ENCODE results near the gene STXBP6. TPM values are rescaled to one million over a fixed set of nuclear protein-coding genes. Genes with fewer than 3 reads are reported as not detected.

Gene STXBP6
- total RNA-seq, 1 donor from 2014 or later: 11.0 TPM

DNA sequence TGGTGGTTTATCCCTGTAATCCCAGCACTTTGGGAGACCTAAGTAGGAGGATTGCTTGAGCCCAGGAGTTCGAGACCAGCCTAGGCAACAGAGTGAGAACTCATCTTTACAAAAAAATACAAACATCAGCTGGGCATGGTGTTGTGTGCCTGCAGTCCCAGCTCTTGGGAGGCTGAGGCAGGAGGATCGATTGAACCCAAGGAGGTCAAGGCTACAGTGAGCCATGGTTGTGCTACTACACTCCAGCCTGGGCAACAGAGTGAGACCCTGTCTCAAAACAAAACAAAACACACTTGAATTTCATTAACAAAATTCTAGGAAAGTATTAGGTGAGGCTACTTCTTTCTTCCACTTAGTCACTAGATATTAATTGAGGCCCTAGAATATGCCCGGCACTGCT, 77.1 kb downstream of the STXBP6 start:
- no peak overlapping the region for H3K4me3 Mint-ChIP-seq
- Histone ChIP-seq H3K9ac (no peak overlapping the region), H3K36me3 (no peaks in the 10 kb centered on the region), H2AFZ (replicated peaks) (no peak overlapping the region), H3K9me3 (ENCODE audit: low read depth) (no peaks in the 10 kb centered on the region), H3F3A (ENCODE audit: low read depth) (no peaks in the 10 kb centered on the region), H3K79me2 (ENCODE audit: low read depth) (no peaks in the 10 kb centered on the region), H3K4me3 (no peak overlapping the region), H4K20me1 (ENCODE audit: low read depth) (no peaks in the 10 kb centered on the region), H3K27ac (no peak overlapping the region), H3K4me2 (no peak overlapping the region), H3K4me1 (no peaks in the 10 kb centered on the region), H3K27me3 (no peaks in the 10 kb centered on the region)
- DNase-seq (ENCODE audit: low spot score): no peak
- H3K27me3 Mint-ChIP-seq (ENCODE audit: insufficient read depth, low read depth): no peaks in the 10 kb centered on the region
- no peak overlapping the region for H3K27ac Mint-ChIP-seq
- no peak for TF ChIP-seq EZH2phosphoT487 (IDR thresholded peaks at IDR 0.05)
- TF ChIP-seq, protein P1, sequence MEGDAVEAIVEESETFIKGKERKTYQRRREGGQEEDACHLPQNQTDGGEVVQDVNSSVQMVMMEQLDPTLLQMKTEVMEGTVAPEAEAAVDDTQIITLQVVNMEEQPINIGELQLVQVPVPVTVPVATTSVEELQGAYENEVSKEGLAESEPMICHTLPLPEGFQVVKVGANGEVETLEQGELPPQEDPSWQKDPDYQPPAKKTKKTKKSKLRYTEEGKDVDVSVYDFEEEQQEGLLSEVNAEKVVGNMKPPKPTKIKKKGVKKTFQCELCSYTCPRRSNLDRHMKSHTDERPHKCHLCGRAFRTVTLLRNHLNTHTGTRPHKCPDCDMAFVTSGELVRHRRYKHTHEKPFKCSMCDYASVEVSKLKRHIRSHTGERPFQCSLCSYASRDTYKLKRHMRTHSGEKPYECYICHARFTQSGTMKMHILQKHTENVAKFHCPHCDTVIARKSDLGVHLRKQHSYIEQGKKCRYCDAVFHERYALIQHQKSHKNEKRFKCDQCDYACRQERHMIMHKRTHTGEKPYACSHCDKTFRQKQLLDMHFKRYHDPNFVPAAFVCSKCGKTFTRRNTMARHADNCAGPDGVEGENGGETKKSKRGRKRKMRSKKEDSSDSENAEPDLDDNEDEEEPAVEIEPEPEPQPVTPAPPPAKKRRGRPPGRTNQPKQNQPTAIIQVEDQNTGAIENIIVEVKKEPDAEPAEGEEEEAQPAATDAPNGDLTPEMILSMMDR (IDR thresholded peaks at IDR 0.05): no peak
- no peak for TF ChIP-seq EZH2 (IDR thresholded peaks at IDR 0.05)
- peaks cover 8% of the 10 kb centered on the region for H3K4me1 Mint-ChIP-seq
- no peaks in the 10 kb centered on the region for H3K9me3 Mint-ChIP-seq
- no peaks in the 10 kb centered on the region for H3K36me3 Mint-ChIP-seq

DNA sequence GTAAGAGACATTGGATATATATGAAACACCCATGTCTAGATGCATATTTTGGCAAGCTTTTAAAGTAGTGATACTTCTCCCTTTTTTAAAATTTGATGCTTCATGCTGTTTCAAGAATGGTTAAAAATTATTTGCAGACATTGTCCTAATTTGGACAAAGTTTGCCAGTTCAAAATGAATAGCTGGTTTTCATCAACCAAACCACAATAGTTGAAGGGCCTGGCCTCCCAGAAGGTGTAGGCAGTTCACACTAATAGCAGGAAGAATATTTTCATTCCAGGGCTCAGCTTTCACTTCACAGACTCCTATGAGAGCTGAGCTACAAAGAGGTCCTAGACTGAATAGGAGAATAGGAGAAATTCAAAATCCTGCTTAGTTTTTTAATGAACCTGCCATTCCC, 78.7 kb downstream of the STXBP6 start:
- H3K4me1 Mint-ChIP-seq: peaks cover 8% of the 10 kb centered on the region
- Histone ChIP-seq H4K20me1 (ENCODE audit: low read depth) (no peaks in the 10 kb centered on the region), H3F3A (ENCODE audit: low read depth) (no peaks in the 10 kb centered on the region), H3K9me3 (ENCODE audit: low read depth) (no peaks in the 10 kb centered on the region), H3K27ac (no peak overlapping the region), H3K36me3 (no peaks in the 10 kb centered on the region), H3K27me3 (no peaks in the 10 kb centered on the region), H2AFZ (replicated peaks) (no peak overlapping the region), H3K4me3 (no peak overlapping the region), H3K79me2 (ENCODE audit: low read depth) (no peaks in the 10 kb centered on the region), H3K4me2 (no peak overlapping the region), H3K4me1 (no peaks in the 10 kb centered on the region), H3K9ac (no peak overlapping the region)
- no peak overlapping the region for H3K27ac Mint-ChIP-seq
- no peak overlapping the region for H3K4me3 Mint-ChIP-seq
- H3K9me3 Mint-ChIP-seq: no peaks in the 10 kb centered on the region
- TF ChIP-seq, protein P1 (IDR thresholded peaks at IDR 0.05): no peak
- TF ChIP-seq EZH2phosphoT487 (IDR thresholded peaks at IDR 0.05) (no peak), EZH2 (IDR thresholded peaks at IDR 0.05) (no peak)
- H3K27me3 Mint-ChIP-seq (ENCODE audit: insufficient read depth, low read depth): no peaks in the 10 kb centered on the region
- no peaks in the 10 kb centered on the region for H3K36me3 Mint-ChIP-seq
- DNase-seq (ENCODE audit: low spot score): no peak

DNA sequence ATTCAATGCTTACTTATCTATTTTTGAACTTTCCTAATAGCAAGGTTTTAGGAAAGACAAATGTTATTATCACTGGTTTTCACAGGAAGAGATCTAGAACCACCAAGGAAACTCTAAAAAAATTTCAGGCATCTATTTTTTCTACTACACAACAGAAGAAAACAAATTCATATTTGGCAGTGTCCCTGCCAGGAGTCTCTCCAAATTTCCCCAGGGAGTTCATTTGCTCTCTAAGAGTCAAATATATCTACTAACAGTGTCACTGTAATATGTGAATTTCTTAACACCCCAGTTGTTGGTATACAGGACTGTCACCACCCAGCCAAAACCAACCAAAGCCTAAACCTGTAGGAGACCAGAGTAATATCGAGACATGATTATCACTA, 83.4 kb downstream of the STXBP6 start:
- no peaks in the 10 kb centered on the region for H3K9me3 Mint-ChIP-seq
- Histone ChIP-seq H3K4me3 (no peak overlapping the region), H3K27ac (no peak overlapping the region), H3K4me2 (no peak overlapping the region), H3F3A (ENCODE audit: low read depth) (no peaks in the 10 kb centered on the region), H3K27me3 (no peaks in the 10 kb centered on the region), H2AFZ (replicated peaks) (no peak overlapping the region), H3K79me2 (ENCODE audit: low read depth) (no peaks in the 10 kb centered on the region), H3K36me3 (no peaks in the 10 kb centered on the region), H3K9ac (no peak overlapping the region), H4K20me1 (ENCODE audit: low read depth) (no peaks in the 10 kb centered on the region), H3K9me3 (ENCODE audit: low read depth) (no peaks in the 10 kb centered on the region), H3K4me1 (no peaks in the 10 kb centered on the region)
- peaks cover 2% of the 10 kb centered on the region for H3K27me3 Mint-ChIP-seq (ENCODE audit: insufficient read depth, low read depth)
- no peak overlapping the region for H3K27ac Mint-ChIP-seq
- peaks cover 6% of the 10 kb centered on the region for H3K4me1 Mint-ChIP-seq
- H3K4me3 Mint-ChIP-seq: no peak overlapping the region
- H3K36me3 Mint-ChIP-seq: no peaks in the 10 kb centered on the region
- DNase-seq (ENCODE audit: low spot score): no peak
- TF ChIP-seq, protein P1 (IDR thresholded peaks at IDR 0.05): no peak
- TF ChIP-seq EZH2 (IDR thresholded peaks at IDR 0.05): no peak
- no peak for TF ChIP-seq EZH2phosphoT487 (IDR thresholded peaks at IDR 0.05)

Data from neural progenitor cell (in vitro differentiated cells).